GM23338 (cell line): ENCODE data around the gene NEK6.

ENCODE experiments used
- CREB1 ChIP-seq: fragments of 250-450 bp; sonication (Bioruptor Pico); IDR thresholded peaks from 2 replicates; pipeline ENCODE4 v1.5.0; 2020; ENCODE audit warnings: low read depth, mild to moderate bottlenecking, moderate library complexity
- CTCF ChIP-seq, 2 experiments: fragments of 200-600 bp in 1 of 2; sonication (generic) in 1 of 2; conservative IDR thresholded peaks; 2 replicates each; pipeline versions ENCODE4 v1.5.1 to v1.6.1; 2016 to 2017; ENCODE audit warnings: antibody characterized with exemption in 2 of 2, low read depth in 2 of 2, mild to moderate bottlenecking in 2 of 2, moderate library complexity in 1 of 2
- ETS1 ChIP-seq: IDR thresholded peaks from 2 replicates; pipeline ENCODE4 v1.6.1; 2016; ENCODE audit warnings: antibody characterized with exemption
- EZH2 ChIP-seq: fragments of 200-600 bp; sonication (generic); IDR thresholded peaks from one replicate; pipeline ENCODE4 v1.8.0; 2017; ENCODE audit warnings: antibody characterized with exemption, mild to moderate bottlenecking, low read depth; ENCODE audit not compliant: unreplicated experiment
- EZH2phosphoT487 ChIP-seq: fragments of 200-600 bp; sonication (generic); IDR thresholded peaks from one replicate; pipeline ENCODE4 v1.8.1; 2018; ENCODE audit warnings: antibody characterized with exemption; ENCODE audit not compliant: unreplicated experiment
- JUNB ChIP-seq: IDR thresholded peaks from one replicate; pipeline ENCODE4 v1.6.1; 2016; ENCODE audit warnings: antibody characterized with exemption; ENCODE audit not compliant: unreplicated experiment
- NANOG ChIP-seq: IDR thresholded peaks from 2 replicates; pipeline ENCODE4 v1.6.1; 2016; ENCODE audit warnings: antibody characterized with exemption, borderline replicate concordance
- POLR2AphosphoS5 ChIP-seq: IDR thresholded peaks from 2 replicates; pipeline ENCODE4 v1.6.1; 2016; ENCODE audit warnings: antibody characterized with exemption, low read depth
- REST ChIP-seq: IDR thresholded peaks from one replicate; pipeline ENCODE4 v1.6.1; 2018; ENCODE audit warnings: antibody characterized with exemption; ENCODE audit not compliant: unreplicated experiment
- STAT1 ChIP-seq: IDR thresholded peaks from one replicate; pipeline ENCODE4 v1.6.1; 2016; ENCODE audit warnings: antibody characterized with exemption; ENCODE audit not compliant: unreplicated experiment
- ZNF114 ChIP-seq: fragments of 250-450 bp; sonication (Bioruptor Pico); IDR thresholded peaks from 2 replicates; pipeline ENCODE4 v1.5.0; 2020; ENCODE audit warnings: mild to moderate bottlenecking, moderate library complexity
- ZNF331 ChIP-seq: fragments of 250-450 bp; sonication (Bioruptor Pico); IDR thresholded peaks from 2 replicates; pipeline ENCODE4 v1.5.0; 2020; ENCODE audit warnings: low read depth, mild to moderate bottlenecking, moderate library complexity
- ZNF462 ChIP-seq: fragments of 250-450 bp; sonication (Bioruptor Pico); IDR thresholded peaks from 2 replicates; pipeline ENCODE4 v1.5.0; 2020; ENCODE audit warnings: mild to moderate bottlenecking, moderate library complexity

- TF ChIP-seq CTCF (conservative IDR thresholded peaks at IDR 0.05; ENCODE audit: low read depth in 2 of 2), result no peak
- no peak for TF ChIP-seq POLR2AphosphoS5
- no peak for TF ChIP-seq ZNF331 (CRISPR knock-in tag)
- TF ChIP-seq CREB1 (CRISPR knock-in tag), result no peak
- no peak for TF ChIP-seq JUNB
- TF ChIP-seq REST, result no peak
- TF ChIP-seq EZH2, result no peak
- TF ChIP-seq ETS1, result no peak
- no peak for TF ChIP-seq EZH2phosphoT487
- no peak for TF ChIP-seq ZNF462 (CRISPR knock-in tag)
- no peak for TF ChIP-seq STAT1
- TF ChIP-seq NANOG, result no peak
- no peak for TF ChIP-seq ZNF114 (CRISPR knock-in tag)
These were observed 64.2 kb downstream of the NEK6 start for GRCh38 chr9:124321935-124322334.
